ENCODE measurements around the gene PTHLH. TPM values are rescaled to one million over a fixed set of nuclear protein-coding genes. Genes with fewer than 3 reads are reported as not detected.

PTHLH gene
- total RNA-seq, 1 experiment from 2014 or later, result not detected

DNA sequence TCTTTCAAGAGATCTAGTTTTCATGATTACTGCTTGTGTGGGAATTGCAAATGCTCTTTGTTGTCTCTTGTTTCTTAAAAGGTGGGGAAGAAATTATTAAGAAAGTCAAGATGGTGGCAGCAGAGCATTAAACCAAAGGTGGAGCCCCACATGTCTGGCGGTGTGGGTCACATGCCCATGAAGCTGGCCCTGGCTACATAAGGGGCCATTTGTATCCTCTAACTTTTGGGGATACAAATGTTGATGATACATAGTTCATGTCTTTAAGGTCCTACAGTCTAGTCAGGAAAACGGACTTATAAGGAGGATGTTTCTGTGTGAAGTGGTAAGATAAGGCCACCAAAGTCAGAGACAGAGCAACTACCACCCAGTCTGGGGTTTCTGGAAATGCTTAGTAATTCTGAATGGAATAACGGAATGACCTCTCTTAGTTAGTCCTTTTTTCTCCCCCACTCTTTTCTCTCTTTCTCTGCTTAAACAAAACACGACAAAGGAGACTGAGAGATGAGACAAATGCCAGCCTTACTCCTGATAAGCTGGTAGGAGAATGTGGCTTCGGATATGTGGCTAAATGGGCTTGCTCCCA lies 39.9 kb upstream of the PTHLH start:
- intact Hi-C loops (cut with micrococcal nuclease; ENCODE audit: unreplicated experiment), result no loop called here
- Mint-ChIP-seq H3K27ac (ENCODE audit: unreplicated experiment) (no peak overlapping the region), H3K27me3 (ENCODE audit: insufficient read depth, unreplicated experiment) (peaks cover 20% of the 10 kb centered on the region), H3K36me3 (ENCODE audit: insufficient read depth, unreplicated experiment) (no peaks in the 10 kb centered on the region), H3K4me3 (ENCODE audit: unreplicated experiment) (no peak overlapping the region), H3K4me1 (ENCODE audit: low read depth, unreplicated experiment) (no peaks in the 10 kb centered on the region), H3K9me3 (ENCODE audit: unreplicated experiment) (no peaks in the 10 kb centered on the region)
- CTCF ChIA-PET, result no interaction called here
- POLR2A ChIA-PET, result no interaction called here
- Histone ChIP-seq H3K36me3 (ENCODE audit: control insufficient read depth, insufficient read depth, low read length) (no peaks in the 10 kb centered on the region), H3K4me3 (ENCODE audit: low read depth, low read length) (no peak overlapping the region), H3K4me1 (no peaks in the 10 kb centered on the region), H3K27me3 (replicated peaks; ENCODE audit: control insufficient read depth, insufficient read depth, low read length) (no peaks in the 10 kb centered on the region), H3K9me3 (no peaks in the 10 kb centered on the region)
- DNase-seq, result no peak
- BruUV-seq (replicated peaks), result no TSS peak
- TF ChIP-seq, protein P1, sequence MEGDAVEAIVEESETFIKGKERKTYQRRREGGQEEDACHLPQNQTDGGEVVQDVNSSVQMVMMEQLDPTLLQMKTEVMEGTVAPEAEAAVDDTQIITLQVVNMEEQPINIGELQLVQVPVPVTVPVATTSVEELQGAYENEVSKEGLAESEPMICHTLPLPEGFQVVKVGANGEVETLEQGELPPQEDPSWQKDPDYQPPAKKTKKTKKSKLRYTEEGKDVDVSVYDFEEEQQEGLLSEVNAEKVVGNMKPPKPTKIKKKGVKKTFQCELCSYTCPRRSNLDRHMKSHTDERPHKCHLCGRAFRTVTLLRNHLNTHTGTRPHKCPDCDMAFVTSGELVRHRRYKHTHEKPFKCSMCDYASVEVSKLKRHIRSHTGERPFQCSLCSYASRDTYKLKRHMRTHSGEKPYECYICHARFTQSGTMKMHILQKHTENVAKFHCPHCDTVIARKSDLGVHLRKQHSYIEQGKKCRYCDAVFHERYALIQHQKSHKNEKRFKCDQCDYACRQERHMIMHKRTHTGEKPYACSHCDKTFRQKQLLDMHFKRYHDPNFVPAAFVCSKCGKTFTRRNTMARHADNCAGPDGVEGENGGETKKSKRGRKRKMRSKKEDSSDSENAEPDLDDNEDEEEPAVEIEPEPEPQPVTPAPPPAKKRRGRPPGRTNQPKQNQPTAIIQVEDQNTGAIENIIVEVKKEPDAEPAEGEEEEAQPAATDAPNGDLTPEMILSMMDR (IDR thresholded peaks at IDR 0.05; ENCODE audit: insufficient read depth in 1 of 2, low read depth in 1 of 2, low read length in 1 of 2, severe bottlenecking in 1 of 2, unreplicated experiment in 1 of 2), result no peak

DNA sequence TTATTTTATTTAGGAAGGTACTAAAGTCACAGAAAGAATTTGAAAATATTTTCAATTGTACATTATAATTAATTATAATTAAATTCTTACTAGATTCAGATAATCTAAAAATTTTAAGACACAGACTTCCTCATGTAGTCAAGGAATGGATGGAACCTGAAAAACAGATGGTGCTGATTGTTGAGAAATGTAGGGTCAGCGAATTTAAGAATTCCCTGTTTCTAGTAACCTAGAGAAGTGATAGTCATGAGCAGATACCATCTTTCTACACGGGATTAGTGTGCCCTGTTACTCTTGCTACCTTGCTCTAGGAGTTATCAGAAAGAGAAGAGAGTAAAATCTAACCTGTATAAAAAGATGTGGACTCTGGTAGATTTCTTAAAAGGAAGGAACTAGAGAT lies 37.5 kb upstream of the PTHLH start:
- Mint-ChIP-seq H3K27ac (ENCODE audit: unreplicated experiment) (no peak overlapping the region), H3K27me3 (ENCODE audit: insufficient read depth, unreplicated experiment) (peaks cover 22% of the 10 kb centered on the region), H3K4me1 (ENCODE audit: low read depth, unreplicated experiment) (no peaks in the 10 kb centered on the region), H3K9me3 (ENCODE audit: unreplicated experiment) (no peaks in the 10 kb centered on the region), H3K4me3 (ENCODE audit: unreplicated experiment) (no peak overlapping the region), H3K36me3 (ENCODE audit: insufficient read depth, unreplicated experiment) (no peaks in the 10 kb centered on the region)
- CTCF ChIA-PET, result no interaction called here
- no peaks in the 10 kb centered on the region for H3K27me3 ChIP-seq (replicated peaks; ENCODE audit: control insufficient read depth, insufficient read depth, low read length)
- no peaks in the 10 kb centered on the region for H3K9me3 ChIP-seq
- POLR2A ChIA-PET, result no interaction called here
- no peak for DNase-seq
- H3K36me3 ChIP-seq (ENCODE audit: control insufficient read depth, insufficient read depth, low read length), result no peaks in the 10 kb centered on the region
- intact Hi-C loops (cut with micrococcal nuclease; ENCODE audit: unreplicated experiment), result no loop called here
- TF ChIP-seq, protein P1 (IDR thresholded peaks at IDR 0.05; ENCODE audit: insufficient read depth in 1 of 2, low read depth in 1 of 2, low read length in 1 of 2, severe bottlenecking in 1 of 2, unreplicated experiment in 1 of 2), result no peak
- H3K4me3 ChIP-seq (ENCODE audit: low read depth, low read length), result no peak overlapping the region
- BruUV-seq (replicated peaks), result no TSS peak
- H3K4me1 ChIP-seq, result no peaks in the 10 kb centered on the region

DNA sequence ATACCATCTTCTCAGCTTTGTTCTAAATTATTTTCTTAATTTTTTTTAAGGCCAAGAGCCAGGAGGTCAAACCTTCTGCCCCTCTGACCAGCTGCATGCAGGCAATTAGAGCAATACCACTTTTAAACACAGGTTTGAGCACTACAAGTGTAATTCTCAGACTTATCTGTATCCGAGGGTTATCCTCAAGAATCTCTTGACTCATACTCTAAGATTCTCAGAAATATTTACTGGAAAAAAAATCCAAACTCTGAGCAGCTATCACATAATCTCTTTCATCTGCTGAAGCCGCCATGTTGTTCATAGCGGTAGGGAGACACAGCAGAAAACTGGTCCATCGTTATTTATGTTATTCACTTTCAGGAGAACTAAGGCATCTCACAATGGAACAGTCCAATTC lies 27.4 kb upstream of the PTHLH start:
- no peak overlapping the region for H3K4me3 Mint-ChIP-seq (ENCODE audit: unreplicated experiment)

More for the DNA sequence above, 27.4 kb upstream of the PTHLH start:
- Mint-ChIP-seq H3K9me3 (ENCODE audit: unreplicated experiment) (no peaks in the 10 kb centered on the region), H3K27ac (ENCODE audit: unreplicated experiment) (no peak overlapping the region), H3K36me3 (ENCODE audit: insufficient read depth, unreplicated experiment) (no peaks in the 10 kb centered on the region), H3K27me3 (ENCODE audit: insufficient read depth, unreplicated experiment) (peaks cover 5% of the 10 kb centered on the region), H3K4me1 (ENCODE audit: low read depth, unreplicated experiment) (peaks cover 8% of the 10 kb centered on the region)
- ChIA-PET CTCF (no interaction called here), POLR2A (no interaction called here)
- no peak for DNase-seq
- H3K9me3 ChIP-seq, result no peaks in the 10 kb centered on the region
- H3K27me3 ChIP-seq (replicated peaks; ENCODE audit: control insufficient read depth, insufficient read depth, low read length), result no peaks in the 10 kb centered on the region
- peaks cover 10% of the 10 kb centered on the region for H3K4me1 ChIP-seq
- TF ChIP-seq, protein P1 (IDR thresholded peaks at IDR 0.05; ENCODE audit: insufficient read depth in 1 of 2, low read depth in 1 of 2, low read length in 1 of 2, severe bottlenecking in 1 of 2, unreplicated experiment in 1 of 2), result no peak
- no peak overlapping the region for H3K4me3 ChIP-seq (ENCODE audit: low read depth, low read length)
- intact Hi-C loops (cut with micrococcal nuclease; ENCODE audit: unreplicated experiment), result no loop called here
- H3K36me3 ChIP-seq (ENCODE audit: control insufficient read depth, insufficient read depth, low read length), result no peaks in the 10 kb centered on the region
- BruUV-seq (replicated peaks), result no TSS peak
